ENCODE measurements around the gene E2F4. TPM values are rescaled to one million over a fixed set of nuclear protein-coding genes. Genes with fewer than 3 reads are reported as not detected.

E2F4 gene
- total and polyA plus RNA-seq, 2 of the 8 experiments (the other 6 are each of a cell fraction or from before 2014, with no cell fraction given), result 79.9 to 157 TPM

DNA sequence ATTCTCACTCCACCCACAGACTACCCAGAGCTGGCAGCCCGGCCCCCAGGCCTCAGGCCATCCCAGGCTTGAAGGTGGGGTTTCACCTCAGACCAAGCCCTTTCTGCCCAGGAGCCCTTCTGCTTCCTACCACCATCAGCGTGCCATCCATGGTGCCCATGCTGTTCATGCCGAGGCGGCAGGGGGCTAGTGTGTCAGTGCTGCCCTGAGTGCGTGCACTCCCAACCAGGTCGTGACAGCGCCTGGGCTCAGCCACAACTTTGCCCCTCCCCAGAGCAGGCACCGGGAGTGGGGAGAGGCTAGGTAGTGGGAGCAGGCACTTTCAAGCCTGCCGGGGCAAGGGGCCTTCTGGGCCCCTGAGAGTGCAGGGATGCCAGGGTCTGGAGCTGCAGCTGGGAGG is 49.6 kb upstream of the E2F4 start (continued):
- TF ChIP-seq, protein P1, sequence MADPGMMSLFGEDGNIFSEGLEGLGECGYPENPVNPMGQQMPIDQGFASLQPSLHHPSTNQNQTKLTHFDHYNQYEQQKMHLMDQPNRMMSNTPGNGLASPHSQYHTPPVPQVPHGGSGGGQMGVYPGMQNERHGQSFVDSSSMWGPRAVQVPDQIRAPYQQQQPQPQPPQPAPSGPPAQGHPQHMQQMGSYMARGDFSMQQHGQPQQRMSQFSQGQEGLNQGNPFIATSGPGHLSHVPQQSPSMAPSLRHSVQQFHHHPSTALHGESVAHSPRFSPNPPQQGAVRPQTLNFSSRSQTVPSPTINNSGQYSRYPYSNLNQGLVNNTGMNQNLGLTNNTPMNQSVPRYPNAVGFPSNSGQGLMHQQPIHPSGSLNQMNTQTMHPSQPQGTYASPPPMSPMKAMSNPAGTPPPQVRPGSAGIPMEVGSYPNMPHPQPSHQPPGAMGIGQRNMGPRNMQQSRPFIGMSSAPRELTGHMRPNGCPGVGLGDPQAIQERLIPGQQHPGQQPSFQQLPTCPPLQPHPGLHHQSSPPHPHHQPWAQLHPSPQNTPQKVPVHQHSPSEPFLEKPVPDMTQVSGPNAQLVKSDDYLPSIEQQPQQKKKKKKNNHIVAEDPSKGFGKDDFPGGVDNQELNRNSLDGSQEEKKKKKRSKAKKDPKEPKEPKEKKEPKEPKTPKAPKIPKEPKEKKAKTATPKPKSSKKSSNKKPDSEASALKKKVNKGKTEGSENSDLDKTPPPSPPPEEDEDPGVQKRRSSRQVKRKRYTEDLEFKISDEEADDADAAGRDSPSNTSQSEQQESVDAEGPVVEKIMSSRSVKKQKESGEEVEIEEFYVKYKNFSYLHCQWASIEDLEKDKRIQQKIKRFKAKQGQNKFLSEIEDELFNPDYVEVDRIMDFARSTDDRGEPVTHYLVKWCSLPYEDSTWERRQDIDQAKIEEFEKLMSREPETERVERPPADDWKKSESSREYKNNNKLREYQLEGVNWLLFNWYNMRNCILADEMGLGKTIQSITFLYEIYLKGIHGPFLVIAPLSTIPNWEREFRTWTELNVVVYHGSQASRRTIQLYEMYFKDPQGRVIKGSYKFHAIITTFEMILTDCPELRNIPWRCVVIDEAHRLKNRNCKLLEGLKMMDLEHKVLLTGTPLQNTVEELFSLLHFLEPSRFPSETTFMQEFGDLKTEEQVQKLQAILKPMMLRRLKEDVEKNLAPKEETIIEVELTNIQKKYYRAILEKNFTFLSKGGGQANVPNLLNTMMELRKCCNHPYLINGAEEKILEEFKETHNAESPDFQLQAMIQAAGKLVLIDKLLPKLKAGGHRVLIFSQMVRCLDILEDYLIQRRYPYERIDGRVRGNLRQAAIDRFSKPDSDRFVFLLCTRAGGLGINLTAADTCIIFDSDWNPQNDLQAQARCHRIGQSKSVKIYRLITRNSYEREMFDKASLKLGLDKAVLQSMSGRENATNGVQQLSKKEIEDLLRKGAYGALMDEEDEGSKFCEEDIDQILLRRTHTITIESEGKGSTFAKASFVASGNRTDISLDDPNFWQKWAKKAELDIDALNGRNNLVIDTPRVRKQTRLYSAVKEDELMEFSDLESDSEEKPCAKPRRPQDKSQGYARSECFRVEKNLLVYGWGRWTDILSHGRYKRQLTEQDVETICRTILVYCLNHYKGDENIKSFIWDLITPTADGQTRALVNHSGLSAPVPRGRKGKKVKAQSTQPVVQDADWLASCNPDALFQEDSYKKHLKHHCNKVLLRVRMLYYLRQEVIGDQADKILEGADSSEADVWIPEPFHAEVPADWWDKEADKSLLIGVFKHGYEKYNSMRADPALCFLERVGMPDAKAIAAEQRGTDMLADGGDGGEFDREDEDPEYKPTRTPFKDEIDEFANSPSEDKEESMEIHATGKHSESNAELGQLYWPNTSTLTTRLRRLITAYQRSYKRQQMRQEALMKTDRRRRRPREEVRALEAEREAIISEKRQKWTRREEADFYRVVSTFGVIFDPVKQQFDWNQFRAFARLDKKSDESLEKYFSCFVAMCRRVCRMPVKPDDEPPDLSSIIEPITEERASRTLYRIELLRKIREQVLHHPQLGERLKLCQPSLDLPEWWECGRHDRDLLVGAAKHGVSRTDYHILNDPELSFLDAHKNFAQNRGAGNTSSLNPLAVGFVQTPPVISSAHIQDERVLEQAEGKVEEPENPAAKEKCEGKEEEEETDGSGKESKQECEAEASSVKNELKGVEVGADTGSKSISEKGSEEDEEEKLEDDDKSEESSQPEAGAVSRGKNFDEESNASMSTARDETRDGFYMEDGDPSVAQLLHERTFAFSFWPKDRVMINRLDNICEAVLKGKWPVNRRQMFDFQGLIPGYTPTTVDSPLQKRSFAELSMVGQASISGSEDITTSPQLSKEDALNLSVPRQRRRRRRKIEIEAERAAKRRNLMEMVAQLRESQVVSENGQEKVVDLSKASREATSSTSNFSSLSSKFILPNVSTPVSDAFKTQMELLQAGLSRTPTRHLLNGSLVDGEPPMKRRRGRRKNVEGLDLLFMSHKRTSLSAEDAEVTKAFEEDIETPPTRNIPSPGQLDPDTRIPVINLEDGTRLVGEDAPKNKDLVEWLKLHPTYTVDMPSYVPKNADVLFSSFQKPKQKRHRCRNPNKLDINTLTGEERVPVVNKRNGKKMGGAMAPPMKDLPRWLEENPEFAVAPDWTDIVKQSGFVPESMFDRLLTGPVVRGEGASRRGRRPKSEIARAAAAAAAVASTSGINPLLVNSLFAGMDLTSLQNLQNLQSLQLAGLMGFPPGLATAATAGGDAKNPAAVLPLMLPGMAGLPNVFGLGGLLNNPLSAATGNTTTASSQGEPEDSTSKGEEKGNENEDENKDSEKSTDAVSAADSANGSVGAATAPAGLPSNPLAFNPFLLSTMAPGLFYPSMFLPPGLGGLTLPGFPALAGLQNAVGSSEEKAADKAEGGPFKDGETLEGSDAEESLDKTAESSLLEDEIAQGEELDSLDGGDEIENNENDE (IDR thresholded peaks at IDR 0.05; ENCODE audit: insufficient replicate concordance, low read length), result no peak
- TF ChIP-seq KDM5A (IDR thresholded peaks at IDR 0.05; ENCODE audit: low read length) (no peak), MAFK (IDR thresholded peaks at IDR 0.05; ENCODE audit: low read depth, low read length) (no peak), ASH2L (IDR thresholded peaks at IDR 0.05; ENCODE audit: low read length) (no peak), RXRA (IDR thresholded peaks at IDR 0.05; ENCODE audit: insufficient read depth, low read depth, low read length) (no peak), POLR2AphosphoS5 (IDR thresholded peaks at IDR 0.05; ENCODE audit: low read depth, low read length) (no peak), CEBPB (IDR thresholded peaks at IDR 0.05; ENCODE audit: low read depth, low read length) (no peak), SAP30 (IDR thresholded peaks at IDR 0.05; ENCODE audit: insufficient read depth, insufficient replicate concordance, low read length) (no peak), BRCA1 (IDR thresholded peaks at IDR 0.05; ENCODE audit: low read depth, low read length) (no peak), KDM1A (IDR thresholded peaks at IDR 0.05; ENCODE audit: borderline replicate concordance, low read length) (no peak)
- TF ChIP-seq, protein P2, sequence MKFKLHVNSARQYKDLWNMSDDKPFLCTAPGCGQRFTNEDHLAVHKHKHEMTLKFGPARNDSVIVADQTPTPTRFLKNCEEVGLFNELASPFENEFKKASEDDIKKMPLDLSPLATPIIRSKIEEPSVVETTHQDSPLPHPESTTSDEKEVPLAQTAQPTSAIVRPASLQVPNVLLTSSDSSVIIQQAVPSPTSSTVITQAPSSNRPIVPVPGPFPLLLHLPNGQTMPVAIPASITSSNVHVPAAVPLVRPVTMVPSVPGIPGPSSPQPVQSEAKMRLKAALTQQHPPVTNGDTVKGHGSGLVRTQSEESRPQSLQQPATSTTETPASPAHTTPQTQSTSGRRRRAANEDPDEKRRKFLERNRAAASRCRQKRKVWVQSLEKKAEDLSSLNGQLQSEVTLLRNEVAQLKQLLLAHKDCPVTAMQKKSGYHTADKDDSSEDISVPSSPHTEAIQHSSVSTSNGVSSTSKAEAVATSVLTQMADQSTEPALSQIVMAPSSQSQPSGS (IDR thresholded peaks at IDR 0.05; ENCODE audit: low read length), result no peak
